ENCODE measurements around the gene ZCCHC24. TPM values are rescaled to one million over a fixed set of nuclear protein-coding genes. Genes with fewer than 3 reads are reported as not detected.

Gene ZCCHC24
- total RNA-seq, 3 donors from 2014 or later (not counting 1 experiment from before 2014, with no cell fraction given) = 2.8 to 4.0 (median 3.6) TPM

GRCh38 chr10:79436850-79437103 is 8.6 kb downstream of the ZCCHC24 start:
- Histone ChIP-seq H3K36me3 (ENCODE audit: control insufficient read depth, insufficient read depth, low read length) (no peaks in the 10 kb centered on the region), H3K27ac (ENCODE audit: low read length) (no peak overlapping the region), H3K9me3 (ENCODE audit: control insufficient read depth, insufficient read depth, low read length) (no peaks in the 10 kb centered on the region), H3K4me1 (ENCODE audit: control insufficient read depth, insufficient read depth, low read length) (no peaks in the 10 kb centered on the region), H3K4me3 (ENCODE audit: low read length) (no peak overlapping the region), H3K27me3 (ENCODE audit: control insufficient read depth, insufficient read depth, low read length) (no peaks in the 10 kb centered on the region)
- peaks cover 0 to 5% of the 10 kb centered on the region in 2 donors for H3K4me1 Mint-ChIP-seq
- H3K27me3 Mint-ChIP-seq (ENCODE audit: low read depth in 2 of 2) = peaks cover 0 to 3% of the 10 kb centered on the region in 2 donors
- no peaks in the 10 kb centered on the region for H3K36me3 Mint-ChIP-seq
- 83% methylated on average over 2 of the region's 2 CpGs for WGBS (ENCODE audit: insufficient coverage)
- intact Hi-C loops (cut with micrococcal nuclease) = no loop called here
- DNase-seq (no peak), ATAC-seq (no peak)
- no peaks in the 10 kb centered on the region for H3K9me3 Mint-ChIP-seq
- no peak overlapping the region for H3K27ac Mint-ChIP-seq
- TF ChIP-seq CTCF (IDR thresholded peaks at IDR 0.05) = no peak
- H3K4me3 Mint-ChIP-seq = no peak overlapping the region

- no peak for DNase-seq
Observed at GRCh38 chr10:79436066-79436849, 9.2 kb downstream of the ZCCHC24 start.

GRCh38 chr10:79435271-79436065 is 10.0 kb downstream of the ZCCHC24 start:
- Histone ChIP-seq H3K27me3 (ENCODE audit: control insufficient read depth, insufficient read depth, low read length) (no peaks in the 10 kb centered on the region), H3K27ac (ENCODE audit: low read length) (no peak overlapping the region), H3K36me3 (ENCODE audit: control insufficient read depth, insufficient read depth, low read length) (no peaks in the 10 kb centered on the region), H3K4me1 (ENCODE audit: control insufficient read depth, insufficient read depth, low read length) (no peaks in the 10 kb centered on the region), H3K4me3 (ENCODE audit: low read length) (no peak overlapping the region), H3K9me3 (ENCODE audit: control insufficient read depth, insufficient read depth, low read length) (no peaks in the 10 kb centered on the region)
- Mint-ChIP-seq H3K9me3 (no peaks in the 10 kb centered on the region), H3K27ac (no peak overlapping the region), H3K4me3 (no peak overlapping the region), H3K27me3 (ENCODE audit: low read depth in 2 of 2) (no peaks in the 10 kb centered on the region), H3K36me3 (no peaks in the 10 kb centered on the region), H3K4me1 (peaks cover 0 to 11% of the 10 kb centered on the region in 2 donors)
- ATAC-seq (no peak), DNase-seq (no peak)
- intact Hi-C loops (cut with micrococcal nuclease) = no loop called here
- no peak for TF ChIP-seq CTCF (IDR thresholded peaks at IDR 0.05)
- WGBS (ENCODE audit: insufficient coverage) = 80% methylated on average over 15 of the region's 15 CpGs

More at GRCh38 chr10:79436066-79436849, 9.2 kb downstream of the ZCCHC24 start:
- Histone ChIP-seq H3K27me3 (ENCODE audit: control insufficient read depth, insufficient read depth, low read length) (no peaks in the 10 kb centered on the region), H3K27ac (ENCODE audit: low read length) (no peak overlapping the region), H3K4me1 (ENCODE audit: control insufficient read depth, insufficient read depth, low read length) (no peaks in the 10 kb centered on the region), H3K4me3 (ENCODE audit: low read length) (no peak overlapping the region), H3K36me3 (ENCODE audit: control insufficient read depth, insufficient read depth, low read length) (no peaks in the 10 kb centered on the region), H3K9me3 (ENCODE audit: control insufficient read depth, insufficient read depth, low read length) (no peaks in the 10 kb centered on the region)
- H3K27ac Mint-ChIP-seq = no peak overlapping the region
- no peak for ATAC-seq
- intact Hi-C loops (cut with micrococcal nuclease) = no loop called here
- no peak for TF ChIP-seq CTCF (IDR thresholded peaks at IDR 0.05)
- peaks cover 0 to 5% of the 10 kb centered on the region in 2 donors for H3K4me1 Mint-ChIP-seq
- H3K9me3 Mint-ChIP-seq = no peaks in the 10 kb centered on the region
- peaks cover 0 to 3% of the 10 kb centered on the region in 2 donors for H3K27me3 Mint-ChIP-seq (ENCODE audit: low read depth in 2 of 2)
- WGBS (ENCODE audit: insufficient coverage) = 95% methylated on average over 17 of the region's 17 CpGs
- no peaks in the 10 kb centered on the region for H3K36me3 Mint-ChIP-seq
- H3K4me3 Mint-ChIP-seq = no peak overlapping the region

Data from natural killer cell (primary cell).